GM18861 (cell line): ENCODE data around the gene PEPD.

Experiments used
- ATAC-seq: cut with Tn5 transposase; IDR thresholded peaks from one replicate; pipeline ENCODE4 v1.9.1; 2021; ENCODE audit not compliant: unreplicated experiment

The PEPD gene

GRCh38 chr19:33460221-33460908, 61.2 kb downstream of the PEPD start:
- no peak for ATAC-seq

GRCh38 chr19:33459222-33460090, 62.1 kb downstream of the PEPD start:
- no peak for ATAC-seq

GRCh38 chr19:33458807-33459206, 62.8 kb downstream of the PEPD start:
- ATAC-seq = no peak

GRCh38 chr19:33458171-33458633, 63.4 kb downstream of the PEPD start:
- no peak for ATAC-seq

GRCh38 chr19:33456845-33457220, 64.8 kb downstream of the PEPD start:
- ATAC-seq = no peak

GRCh38 chr19:33456076-33456844, 65.3 kb downstream of the PEPD start:
- no peak for ATAC-seq

GRCh38 chr19:33453265-33453664, 68.3 kb downstream of the PEPD start:
- ATAC-seq = no peak

- no peak for ATAC-seq
These were observed 70.9 kb downstream of the PEPD start for GRCh38 chr19:33450689-33451088.

GRCh38 chr19:33449799-33450198, 71.8 kb downstream of the PEPD start:
- ATAC-seq = no peak

GRCh38 chr19:33448159-33448516, 73.5 kb downstream of the PEPD start:
- no peak for ATAC-seq

GRCh38 chr19:33447336-33448158, 74.0 kb downstream of the PEPD start:
- ATAC-seq = no peak

GRCh38 chr19:33446330-33447293, 75.0 kb downstream of the PEPD start:
- ATAC-seq = no peak

- no peak for ATAC-seq
These were observed 75.9 kb downstream of the PEPD start for GRCh38 chr19:33445442-33446329.

GRCh38 chr19:33444562-33445441, 76.8 kb downstream of the PEPD start:
- no peak for ATAC-seq

GRCh38 chr19:33443638-33444561, 77.7 kb downstream of the PEPD start:
- ATAC-seq = no peak

- no peak for ATAC-seq
These were observed 78.9 kb downstream of the PEPD start for GRCh38 chr19:33442706-33443105.

- no peak for ATAC-seq
These were observed 79.8 kb downstream of the PEPD start for GRCh38 chr19:33441828-33442227.
